Measurements from ENCODE around the gene ZYG11B. TPM values are rescaled to one million over a fixed set of nuclear protein-coding genes. Genes with fewer than 3 reads are reported as not detected.
A peak's percentile ranks its signal among the peaks of the same experiment; 100 is the strongest.

ZYG11B gene
- total RNA-seq, 1 experiment from 2014 or later: 20.6 TPM

GRCh38 chr1:52746189-52746588 lies 19.9 kb downstream of the ZYG11B start:
- no peak overlapping the region for H2AFZ ChIP-seq (ENCODE audit: low read length)
- H3K9me3 Mint-ChIP-seq: peaks cover 10% of the 10 kb centered on the region in 2 experiments
- H3K9ac ChIP-seq (ENCODE audit: extremely low read depth, insufficient read length, low read length): no peak overlapping the region
- H2BK15ac ChIP-seq (ENCODE audit: low read depth, low read length): no peak overlapping the region
- no peak overlapping the region for H2BK120ac ChIP-seq (ENCODE audit: low read depth, low read length, poor library complexity, severe bottlenecking)
- H3K4ac ChIP-seq (ENCODE audit: low read depth, low read length): no peak overlapping the region
- H3K79me1 ChIP-seq (ENCODE audit: insufficient read depth, low read depth, low read length, poor library complexity, severe bottlenecking): no peaks in the 10 kb centered on the region
- H3K4me1 Mint-ChIP-seq: peaks cover 3 to 4% of the 10 kb centered on the region in 2 experiments; a peak in 3 of 4 replicates
- no peaks in the 10 kb centered on the region for H3K23me2 ChIP-seq (ENCODE audit: insufficient read length, low read depth, low read length, poor library complexity, severe bottlenecking)
- H3K18ac ChIP-seq (ENCODE audit: insufficient read length, low read depth, low read length): no peak overlapping the region
- no peak overlapping the region for H2BK5ac ChIP-seq (ENCODE audit: insufficient read length, low read length)
- H3K27me3 Mint-ChIP-seq (ENCODE audit: low read depth): no peaks in the 10 kb centered on the region
- H3K23ac ChIP-seq (ENCODE audit: insufficient read length, low read depth, low read length): no peak overlapping the region
- no peak overlapping the region for H3K4me3 Mint-ChIP-seq
- no peak overlapping the region for H4K5ac ChIP-seq (ENCODE audit: insufficient read length, low read depth, low read length)
- no peak overlapping the region for H2BK20ac ChIP-seq (ENCODE audit: low read depth, low read length, poor library complexity, severe bottlenecking)
- H3K4me2 ChIP-seq (ENCODE audit: insufficient read depth, insufficient read length, low read length): no peak overlapping the region
- H2AK5ac ChIP-seq (ENCODE audit: insufficient read length, low read length): no peak overlapping the region
- H2BK12ac ChIP-seq (ENCODE audit: insufficient read length, low read depth, low read length): no peak overlapping the region
- H3K36me3 Mint-ChIP-seq (ENCODE audit: insufficient read depth in 1 of 3, low read depth in 3 of 3): peaks cover 11 to 17% (median 12%) of the 10 kb centered on the region in 3 experiments
- no peak overlapping the region for H4K91ac ChIP-seq (ENCODE audit: insufficient read length, low read depth, low read length)
- no peak for DNase-seq
- H3K27ac Mint-ChIP-seq: peak overlapping the region in 1 of 3 experiments; percentile 17; a peak in 1 of 7 replicates
- no peaks in the 10 kb centered on the region for H3K4me1 ChIP-seq (ENCODE audit: insufficient read depth, low read length)
- H3K79me2 ChIP-seq (ENCODE audit: insufficient read depth, low read length): no peaks in the 10 kb centered on the region
- no peak for TF ChIP-seq CTCF (conservative IDR thresholded peaks at IDR 0.05)
- no peak overlapping the region for H3T11ph ChIP-seq (ENCODE audit: low read length)
- no peaks in the 10 kb centered on the region for H3K9me3 ChIP-seq (ENCODE audit: control insufficient read depth, low read depth, low read length)
- H3K27me3 ChIP-seq (ENCODE audit: insufficient read depth, low read length): no peaks in the 10 kb centered on the region
- WGBS (ENCODE audit: extremely low coverage, insufficient read length, low lambda C conversion rate): no CpG with 5 or more reads among the region's 4 CpGs
- H3K27ac ChIP-seq (ENCODE audit: insufficient read length, low read depth, low read length): no peak overlapping the region
- no peaks in the 10 kb centered on the region for H4K20me1 ChIP-seq (ENCODE audit: control insufficient read depth, insufficient read depth, insufficient read length)
- H3K56ac ChIP-seq (ENCODE audit: insufficient read length, low read depth, low read length): no peak overlapping the region
- H3K14ac ChIP-seq (ENCODE audit: insufficient read depth, low read length): no peak overlapping the region
- no peak overlapping the region for H4K8ac ChIP-seq (replicated peaks; ENCODE audit: insufficient read length, low read depth, low read length)

Data from H9 (cell line).